RWPE2 (cell line): ENCODE measurements around the gene NINJ2.

Experiments used
- ATAC-seq: fragments of 200-7000 bp; cut with Tn5 transposase; 3 replicates; pipeline ENCODE4 v1.9.1; 2021; ENCODE audit warnings: low read depth
- DNase-seq: peaks from one replicate; pipeline ENCODE4 v3.0.0-alpha.2; 2020; ENCODE audit warnings: low spot score
- H3K27ac ChIP-seq: fragments of 450-650 bp; 2 replicates; pipeline ENCODE4 v1.5.1; 2017; ENCODE audit warnings: mild to moderate bottlenecking; ENCODE audit not compliant: poor library complexity, severe bottlenecking
- H3K27me3 ChIP-seq: fragments of 250-450 bp; sonication (Bioruptor Pico); 2 replicates; pipeline ENCODE4 v1.5.1; 2021; ENCODE audit warnings: mild to moderate bottlenecking, moderate library complexity; ENCODE audit not compliant: insufficient read depth, poor library complexity, severe bottlenecking
- H3K36me3 ChIP-seq: fragments of 250-450 bp; sonication (Bioruptor Pico); 2 replicates; pipeline ENCODE4 v1.5.1; 2020; ENCODE audit warnings: low read depth, mild to moderate bottlenecking, moderate library complexity
- H3K4me1 ChIP-seq: fragments of 250-450 bp; sonication (Bioruptor Pico); 2 replicates; pipeline ENCODE4 v1.5.1; 2021; ENCODE audit warnings: mild to moderate bottlenecking, moderate library complexity; ENCODE audit not compliant: insufficient read depth, poor library complexity, severe bottlenecking
- H3K4me3 ChIP-seq: fragments of 250-450 bp; sonication (Bioruptor Pico); 2 replicates; pipeline ENCODE4 v1.5.1; 2021; ENCODE audit warnings: mild to moderate bottlenecking, moderate library complexity; ENCODE audit not compliant: severe bottlenecking
- H3K9me3 ChIP-seq: fragments of 250-450 bp; sonication (Bioruptor Pico); 2 replicates; pipeline ENCODE4 v1.5.1; 2021; ENCODE audit warnings: mild to moderate bottlenecking, moderate library complexity; ENCODE audit not compliant: severe bottlenecking
- CTCF ChIP-seq: fragments of 450-650 bp; IDR thresholded peaks from one replicate; pipeline ENCODE4 v1.5.1; 2017; ENCODE audit warnings: mild to moderate bottlenecking, moderate library complexity; ENCODE audit not compliant: poor library complexity, severe bottlenecking

Gene NINJ2

GRCh38 chr12:547883-548470 is 115.3 kb downstream of the NINJ2 start:
- ATAC-seq (no peak), DNase-seq (no peak)
- Histone ChIP-seq H3K27ac (no peak overlapping the region), H3K27me3 (no peaks in the 10 kb centered on the region), H3K36me3 (no peaks in the 10 kb centered on the region), H3K4me3 (no peak overlapping the region), H3K4me1 (no peaks in the 10 kb centered on the region), H3K9me3 (no peaks in the 10 kb centered on the region)
- TF ChIP-seq CTCF = no peak

GRCh38 chr12:546920-547845 is 116.1 kb downstream of the NINJ2 start:
- no peaks in the 10 kb centered on the region for H3K27me3 ChIP-seq
- ATAC-seq (peak; percentile 63), DNase-seq (no peak)
- no peak overlapping the region for H3K4me3 ChIP-seq
- no peak overlapping the region for H3K27ac ChIP-seq
- H3K4me1 ChIP-seq = no peaks in the 10 kb centered on the region
- TF ChIP-seq CTCF = peak; percentile 85
- H3K36me3 ChIP-seq = no peaks in the 10 kb centered on the region
- no peaks in the 10 kb centered on the region for H3K9me3 ChIP-seq

DNA sequence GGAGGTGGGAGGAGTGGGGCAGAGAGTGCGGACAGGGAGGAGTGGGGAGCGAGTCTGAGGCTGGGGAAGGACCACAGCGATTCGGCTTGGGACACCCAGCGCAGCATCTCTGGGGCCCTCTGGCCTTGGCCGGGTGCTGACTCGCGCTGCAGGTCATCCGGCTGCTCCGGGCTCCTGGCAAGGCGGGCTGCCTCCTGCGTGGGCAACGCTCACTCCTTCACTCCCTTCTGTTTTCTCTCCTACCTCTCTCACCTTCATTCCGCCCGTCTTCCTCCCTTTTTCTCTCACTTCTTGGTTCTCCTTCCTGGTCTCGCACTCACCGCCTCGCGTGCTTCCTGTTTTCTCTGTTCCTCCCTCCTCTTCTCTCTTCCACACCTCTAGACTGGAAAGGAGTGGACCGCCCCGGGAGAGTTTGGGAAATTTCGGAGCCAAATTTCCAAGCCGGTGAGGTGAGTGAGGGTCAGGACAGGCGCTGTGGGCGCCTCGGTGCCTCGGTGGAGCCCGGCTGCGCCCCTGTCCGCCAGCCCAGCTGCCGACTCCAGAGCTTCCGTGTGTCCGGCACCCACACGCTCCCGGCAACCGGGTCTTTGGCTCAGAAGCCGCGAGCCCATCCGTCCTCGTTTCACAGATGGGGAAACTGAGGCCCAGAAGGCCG is 116.9 kb downstream of the NINJ2 start:
- Histone ChIP-seq H3K36me3 (no peaks in the 10 kb centered on the region), H3K4me1 (no peaks in the 10 kb centered on the region), H3K9me3 (no peaks in the 10 kb centered on the region), H3K27ac (no peak overlapping the region), H3K27me3 (no peaks in the 10 kb centered on the region), H3K4me3 (no peak overlapping the region)
- no peak for ATAC-seq
- peak; percentile 52 for DNase-seq
- TF ChIP-seq CTCF = no peak

DNA sequence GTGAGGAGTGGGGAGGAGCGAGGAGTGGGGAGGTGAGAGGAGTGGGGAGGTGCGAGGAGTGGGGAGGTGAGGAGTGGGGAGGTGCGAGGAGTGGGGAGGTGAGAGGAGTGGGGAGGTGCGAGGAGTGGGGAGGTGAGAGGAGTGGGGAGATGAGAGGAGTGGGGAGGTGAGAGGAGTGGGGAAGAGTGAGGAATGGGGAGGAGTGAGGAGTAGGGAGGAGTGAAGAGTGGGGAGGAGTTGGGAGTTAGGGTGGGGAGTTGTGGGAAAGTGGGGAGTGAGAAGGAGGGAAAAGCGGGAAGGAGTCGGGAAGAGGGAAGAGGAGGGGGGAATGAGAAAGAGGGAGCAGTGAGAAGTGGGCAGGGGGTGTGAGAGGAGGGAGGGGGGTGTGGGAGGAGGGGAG is 117.4 kb downstream of the NINJ2 start:
- DNase-seq (no peak), ATAC-seq (no peak)
- Histone ChIP-seq H3K4me1 (no peaks in the 10 kb centered on the region), H3K36me3 (no peaks in the 10 kb centered on the region), H3K27me3 (no peaks in the 10 kb centered on the region), H3K9me3 (no peaks in the 10 kb centered on the region), H3K4me3 (no peak overlapping the region), H3K27ac (no peak overlapping the region)
- no peak for TF ChIP-seq CTCF
